Parathyroid adenoma (tissue), 2 donors: ENCODE data around the gene MSI2.

ENCODE experiments used
- H2AFZ ChIP-seq: fragments of 300-600 bp; sonication (generic); one replicate; pipeline ENCODE4 v1.7.0; 2017; ENCODE audit warnings: antibody characterized with exemption, mild to moderate bottlenecking
- H3K27ac ChIP-seq: fragments of 300-600 bp; sonication (generic); one replicate; pipeline ENCODE4 v1.7.0; 2017
- H3K27me3 ChIP-seq: fragments of 300-600 bp; sonication (generic); one replicate; pipeline ENCODE4 v1.7.0; 2017; ENCODE audit warnings: low read length; ENCODE audit not compliant: control insufficient read depth, insufficient read depth
- H3K36me3 ChIP-seq: fragments of 300-600 bp; sonication (generic); one replicate; pipeline ENCODE4 v1.7.0; 2017; ENCODE audit warnings: low read length; ENCODE audit not compliant: control insufficient read depth, insufficient read depth
- H3K4me1 ChIP-seq: fragments of 300-600 bp; sonication (generic); one replicate; pipeline ENCODE4 v1.7.0; 2017; ENCODE audit warnings: control low read depth
- H3K4me2 ChIP-seq: fragments of 300-600 bp; sonication (generic); one replicate; pipeline ENCODE4 v1.7.0; 2017; ENCODE audit warnings: low read length
- H3K4me3 ChIP-seq: fragments of 300-600 bp; sonication (generic); one replicate; pipeline ENCODE4 v1.7.0; 2017; ENCODE audit warnings: low read depth, low read length
- H3K79me2 ChIP-seq: fragments of 300-600 bp; sonication (generic); one replicate; pipeline ENCODE4 v1.7.0; 2017; ENCODE audit warnings: control low read depth
- H3K9ac ChIP-seq: fragments of 300-600 bp; sonication (generic); one replicate; pipeline ENCODE4 v1.7.0; 2017; ENCODE audit warnings: mild to moderate bottlenecking
- H3K9me3 ChIP-seq: fragments of 300-600 bp; sonication (generic); one replicate; pipeline ENCODE4 v1.7.0; 2017; ENCODE audit warnings: low read length; ENCODE audit not compliant: control insufficient read depth
- TF ChIP-seq, protein P1 (sequence below): fragments of 300-600 bp; sonication (generic); IDR thresholded peaks from one replicate; pipeline ENCODE4 v1.7.0; 2017; ENCODE audit warnings: antibody characterized with exemption, mild to moderate bottlenecking
- donor health status: primary hyperparathyroidism.

MSI2 gene

DNA sequence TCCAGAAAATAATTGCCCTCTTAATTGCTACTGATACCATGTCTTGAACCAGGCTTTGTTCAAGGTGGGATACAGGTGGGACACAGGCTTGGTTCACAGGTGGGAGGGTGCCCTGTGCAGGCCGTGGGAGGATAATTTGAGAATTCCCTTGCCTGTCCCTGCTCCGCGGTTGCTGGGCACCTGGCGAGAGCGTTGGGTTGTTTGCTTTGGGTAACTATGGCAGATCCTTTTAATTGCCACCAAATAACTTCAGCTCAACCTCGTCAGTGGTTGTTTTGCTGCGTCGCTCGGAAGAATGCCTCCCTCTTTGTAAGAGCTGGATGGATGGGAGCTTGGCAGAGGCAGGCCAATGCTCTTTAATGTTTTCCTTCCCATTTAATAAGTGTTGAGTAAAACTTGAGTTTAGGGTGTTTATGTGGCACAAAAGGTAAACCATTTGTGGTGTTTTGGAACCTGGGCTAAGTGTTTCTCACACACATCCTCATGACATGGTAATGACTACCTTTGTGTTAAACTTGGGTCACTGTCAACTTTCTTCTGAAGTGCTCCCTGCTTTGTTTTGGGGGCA lies 202.5 kb downstream of the MSI2 start:
- Histone ChIP-seq H2AFZ (no peak overlapping the region), H3K9me3 (no peaks in the 10 kb centered on the region), H3K27ac (no peak overlapping the region), H3K9ac (no peak overlapping the region), H3K79me2 (peaks cover 73% of the 10 kb centered on the region), H3K27me3 (no peaks in the 10 kb centered on the region), H3K4me3 (no peak overlapping the region), H3K4me1 (peaks cover 19% of the 10 kb centered on the region), H3K36me3 (no peaks in the 10 kb centered on the region), H3K4me2 (no peak overlapping the region)
- TF ChIP-seq, protein P1, sequence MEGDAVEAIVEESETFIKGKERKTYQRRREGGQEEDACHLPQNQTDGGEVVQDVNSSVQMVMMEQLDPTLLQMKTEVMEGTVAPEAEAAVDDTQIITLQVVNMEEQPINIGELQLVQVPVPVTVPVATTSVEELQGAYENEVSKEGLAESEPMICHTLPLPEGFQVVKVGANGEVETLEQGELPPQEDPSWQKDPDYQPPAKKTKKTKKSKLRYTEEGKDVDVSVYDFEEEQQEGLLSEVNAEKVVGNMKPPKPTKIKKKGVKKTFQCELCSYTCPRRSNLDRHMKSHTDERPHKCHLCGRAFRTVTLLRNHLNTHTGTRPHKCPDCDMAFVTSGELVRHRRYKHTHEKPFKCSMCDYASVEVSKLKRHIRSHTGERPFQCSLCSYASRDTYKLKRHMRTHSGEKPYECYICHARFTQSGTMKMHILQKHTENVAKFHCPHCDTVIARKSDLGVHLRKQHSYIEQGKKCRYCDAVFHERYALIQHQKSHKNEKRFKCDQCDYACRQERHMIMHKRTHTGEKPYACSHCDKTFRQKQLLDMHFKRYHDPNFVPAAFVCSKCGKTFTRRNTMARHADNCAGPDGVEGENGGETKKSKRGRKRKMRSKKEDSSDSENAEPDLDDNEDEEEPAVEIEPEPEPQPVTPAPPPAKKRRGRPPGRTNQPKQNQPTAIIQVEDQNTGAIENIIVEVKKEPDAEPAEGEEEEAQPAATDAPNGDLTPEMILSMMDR, result no peak

DNA sequence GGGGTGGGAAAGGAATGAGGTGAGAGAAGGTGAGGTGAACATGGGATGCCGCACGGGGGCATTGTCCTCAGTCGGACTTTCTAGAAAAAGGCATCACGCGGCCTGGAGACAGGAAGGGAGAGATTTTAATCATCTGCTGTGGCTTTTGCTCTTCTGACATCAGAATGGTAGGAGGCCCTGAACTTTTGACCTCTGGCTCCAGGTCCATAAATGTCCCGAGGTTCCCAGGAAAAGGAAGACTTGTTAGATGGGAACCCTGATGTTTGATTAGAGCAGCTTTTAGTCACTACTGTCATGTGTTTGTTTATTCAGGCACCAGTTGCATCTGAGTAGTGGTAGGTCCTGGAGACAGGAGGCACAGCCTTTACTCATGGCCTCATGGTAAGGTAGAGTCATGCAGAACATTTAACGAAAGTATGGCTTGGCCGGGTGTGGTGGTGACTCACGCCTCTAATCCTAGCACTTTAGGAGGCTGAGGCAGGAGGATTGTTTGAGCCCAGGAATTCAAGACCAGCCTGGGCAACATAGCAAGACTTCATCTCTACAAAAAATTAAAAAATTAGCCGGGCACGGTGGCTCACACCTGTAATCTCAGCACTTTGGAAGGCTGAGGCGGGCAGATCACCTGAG lies 203.1 kb downstream of the MSI2 start:
- Histone ChIP-seq H3K4me1 (peaks cover 19% of the 10 kb centered on the region), H3K36me3 (no peaks in the 10 kb centered on the region)

DNA sequence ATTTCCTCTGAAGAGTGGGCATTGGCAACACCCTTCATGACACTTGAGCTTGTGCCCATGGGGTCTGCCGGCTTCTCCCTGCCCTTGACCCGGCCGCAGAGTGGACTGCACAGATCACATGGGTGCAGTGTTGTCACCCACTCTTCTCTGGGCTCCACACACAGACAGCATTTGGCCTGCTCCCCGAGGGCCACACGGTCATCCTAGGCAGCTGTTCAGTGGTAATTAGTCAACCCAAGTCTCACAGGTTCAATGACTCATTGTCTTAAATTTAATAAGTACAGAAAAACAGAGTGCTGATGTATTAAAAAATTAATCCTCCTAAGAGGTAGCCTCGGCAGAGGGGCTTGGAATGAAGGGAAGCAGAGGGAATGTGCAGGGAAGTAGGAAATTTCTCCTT lies 204.8 kb downstream of the MSI2 start:
- no peak overlapping the region for H2AFZ ChIP-seq
- TF ChIP-seq, protein P1, result no peak
- H3K27me3 ChIP-seq, result no peaks in the 10 kb centered on the region
- no peaks in the 10 kb centered on the region for H3K9me3 ChIP-seq
- peaks cover 75% of the 10 kb centered on the region for H3K79me2 ChIP-seq
- no peak overlapping the region for H3K27ac ChIP-seq
- no peak overlapping the region for H3K4me2 ChIP-seq
- peaks cover 25% of the 10 kb centered on the region for H3K4me1 ChIP-seq
- H3K9ac ChIP-seq, result no peak overlapping the region
- no peaks in the 10 kb centered on the region for H3K36me3 ChIP-seq
- H3K4me3 ChIP-seq, result no peak overlapping the region

More for the DNA sequence above, 203.1 kb downstream of the MSI2 start:
- TF ChIP-seq, protein P1, result no peak
- Histone ChIP-seq H3K9ac (no peak overlapping the region), H3K27ac (no peak overlapping the region), H3K27me3 (no peaks in the 10 kb centered on the region), H3K9me3 (no peaks in the 10 kb centered on the region), H3K4me3 (no peak overlapping the region), H3K4me2 (no peak overlapping the region), H2AFZ (no peak overlapping the region), H3K79me2 (peaks cover 75% of the 10 kb centered on the region)

DNA sequence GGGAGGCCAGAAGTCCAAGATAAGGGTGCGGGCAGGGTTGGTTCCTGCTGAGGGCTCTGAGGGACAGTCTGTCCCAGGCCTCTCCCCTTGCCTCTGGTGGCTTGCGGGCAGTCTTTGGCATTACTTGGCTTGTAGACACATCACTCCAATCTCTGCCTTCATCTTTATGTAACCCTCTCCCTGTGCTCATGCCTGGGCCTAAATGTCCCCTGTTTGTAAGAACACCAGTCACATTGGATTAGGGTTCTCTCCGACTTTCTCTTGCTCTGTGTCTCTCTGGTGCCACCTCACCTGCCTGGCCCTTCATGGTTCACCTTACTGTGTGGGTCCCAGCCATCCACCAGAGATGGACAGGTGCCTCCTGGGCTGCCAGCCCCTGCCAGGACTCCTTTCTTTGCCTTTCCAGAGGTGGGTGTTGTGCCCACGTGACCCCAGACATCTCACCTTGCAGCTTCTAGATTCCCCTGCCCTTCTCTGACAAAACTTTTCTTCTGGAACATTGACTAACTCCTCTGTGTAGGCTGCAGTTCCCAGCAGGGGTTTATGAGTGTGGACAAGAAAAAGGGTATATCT lies 205.8 kb downstream of the MSI2 start:
- Histone ChIP-seq H3K79me2 (peaks cover 75% of the 10 kb centered on the region), H3K4me3 (no peak overlapping the region), H3K4me2 (no peak overlapping the region), H3K27ac (no peak overlapping the region), H3K4me1 (peaks cover 25% of the 10 kb centered on the region), H3K36me3 (no peaks in the 10 kb centered on the region), H3K9me3 (no peaks in the 10 kb centered on the region), H3K27me3 (no peaks in the 10 kb centered on the region), H2AFZ (no peak overlapping the region), H3K9ac (no peak overlapping the region)
- TF ChIP-seq, protein P1, result no peak
